Prostate gland (tissue), 2 donors: ENCODE results near the gene EHD3. TPM values are rescaled to one million over a fixed set of nuclear protein-coding genes. Genes with fewer than 3 reads are reported as not detected.
A peak's percentile ranks its signal among the peaks of the same experiment; 100 is the strongest.

Experiments used
- DNase-seq: peaks from one replicate; pipeline ENCODE4 v3.0.0-alpha.2; 2019; ENCODE audit warnings: low spot score
- H3K27ac ChIP-seq, 2 donors: fragments of 200-600 bp; sonication (generic); 2 replicates each; pipeline ENCODE4 v1.5.1; 2017 to 2019
- H3K27me3 ChIP-seq: fragments of 200-600 bp; sonication (generic); replicated peaks from 2 replicates; pipeline ENCODE4 v1.5.1; 2019; ENCODE audit not compliant: insufficient read depth
- H3K36me3 ChIP-seq, 2 donors: fragments of 200-600 bp; sonication (generic); 1 replicate in 1 of 2; 2 replicates in 1 of 2; pipeline versions ENCODE4 v1.5.1 to v1.8.1; 2017 to 2019
- H3K4me1 ChIP-seq: fragments of 200-600 bp; sonication (generic); replicated peaks from 2 replicates; pipeline ENCODE4 v1.5.1; 2019
- H3K4me3 ChIP-seq, 2 donors: fragments of 200-600 bp; sonication (generic); 2 replicates each; pipeline ENCODE4 v1.5.1; 2017 to 2019
- H3K9me3 ChIP-seq: fragments of 200-600 bp; sonication (generic); 2 replicates; pipeline ENCODE4 v1.5.1; 2017
- POLR2A ChIP-seq: fragments of 450-650 bp; IDR thresholded peaks from one replicate; pipeline ENCODE4 v1.6.1; 2016; ENCODE audit warnings: antibody characterized with exemption, mild to moderate bottlenecking
- POLR2AphosphoS5 ChIP-seq: sonication (generic); formaldehyde crosslinking; IDR thresholded peaks from one replicate; pipeline ENCODE4 v1.6.1; 2017; ENCODE audit warnings: antibody characterized with exemption
- WGBS: methylation state at CpG from one replicate; pipeline ENCODE4 v1.1.5; 2018; 5-methylcytosine and 5-hydroxymethylcytosine counted together
- intact Hi-C: fragments of 100-400 bp; cut with DNase I; formaldehyde crosslinking; loops from one replicate; pipeline ENCODE4 v1.14.2; 2022
- total RNA-seq, 2 donors: library from RNA; depleted of rRNA; stranded (reverse); fragments of >200 nt; gene quantifications; one replicate each; pipeline ENCODE4 v1.1.0, GENCODE V29; 2016
- TF ChIP-seq, protein P1 (sequence below), 4 experiments: fragments of 200-600 bp in 2 of 4; fragments of 450-650 bp in 2 of 4; sonication (generic) in 2 of 4; IDR thresholded peaks; 1 replicate in 3 of 4; 2 replicates in 1 of 4; pipeline ENCODE4 v1.5.1; 2016 to 2019; ENCODE audit warnings: antibody characterized with exemption in 4 of 4, mild to moderate bottlenecking in 2 of 4, moderate library complexity in 2 of 4

EHD3 gene
- total RNA-seq, 2 donors from 2014 or later, result 7.2 to 7.9 TPM

DNA sequence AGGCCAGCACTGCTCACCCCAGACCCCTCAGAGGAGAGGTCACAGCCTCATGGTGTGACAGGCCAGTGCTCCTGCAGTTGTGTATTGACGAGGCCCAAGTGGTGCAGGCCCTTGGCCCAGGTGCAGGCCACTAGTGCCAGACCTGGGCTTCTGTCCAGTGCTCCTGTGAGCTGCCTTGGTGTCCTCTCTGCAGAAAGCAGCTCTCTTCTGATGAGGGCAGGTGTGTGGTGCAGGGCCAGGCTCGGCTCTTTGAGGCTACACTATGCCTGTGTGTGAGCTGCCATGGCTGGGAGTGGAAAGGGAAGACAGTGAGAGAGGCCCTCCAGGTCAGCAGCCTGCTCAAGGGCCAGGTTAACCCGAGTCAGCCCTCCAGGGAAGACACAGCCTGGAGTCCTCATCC lies 17.1 kb downstream of the EHD3 start:
- Histone ChIP-seq H3K9me3 (no peaks in the 10 kb centered on the region), H3K4me3 (no peak overlapping the region), H3K4me1 (no peaks in the 10 kb centered on the region), H3K27ac (no peak overlapping the region), H3K36me3 (no peaks in the 10 kb centered on the region), H3K27me3 (no peaks in the 10 kb centered on the region)
- TF ChIP-seq, protein P1, sequence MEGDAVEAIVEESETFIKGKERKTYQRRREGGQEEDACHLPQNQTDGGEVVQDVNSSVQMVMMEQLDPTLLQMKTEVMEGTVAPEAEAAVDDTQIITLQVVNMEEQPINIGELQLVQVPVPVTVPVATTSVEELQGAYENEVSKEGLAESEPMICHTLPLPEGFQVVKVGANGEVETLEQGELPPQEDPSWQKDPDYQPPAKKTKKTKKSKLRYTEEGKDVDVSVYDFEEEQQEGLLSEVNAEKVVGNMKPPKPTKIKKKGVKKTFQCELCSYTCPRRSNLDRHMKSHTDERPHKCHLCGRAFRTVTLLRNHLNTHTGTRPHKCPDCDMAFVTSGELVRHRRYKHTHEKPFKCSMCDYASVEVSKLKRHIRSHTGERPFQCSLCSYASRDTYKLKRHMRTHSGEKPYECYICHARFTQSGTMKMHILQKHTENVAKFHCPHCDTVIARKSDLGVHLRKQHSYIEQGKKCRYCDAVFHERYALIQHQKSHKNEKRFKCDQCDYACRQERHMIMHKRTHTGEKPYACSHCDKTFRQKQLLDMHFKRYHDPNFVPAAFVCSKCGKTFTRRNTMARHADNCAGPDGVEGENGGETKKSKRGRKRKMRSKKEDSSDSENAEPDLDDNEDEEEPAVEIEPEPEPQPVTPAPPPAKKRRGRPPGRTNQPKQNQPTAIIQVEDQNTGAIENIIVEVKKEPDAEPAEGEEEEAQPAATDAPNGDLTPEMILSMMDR (IDR thresholded peaks at IDR 0.05), result no peak
- TF ChIP-seq POLR2A (no peak), POLR2AphosphoS5 (no peak)
- WGBS, result 68% methylated on average over 3 of the region's 3 CpGs
- DNase-seq, result no peak
- intact Hi-C loops, result no loop called here

DNA sequence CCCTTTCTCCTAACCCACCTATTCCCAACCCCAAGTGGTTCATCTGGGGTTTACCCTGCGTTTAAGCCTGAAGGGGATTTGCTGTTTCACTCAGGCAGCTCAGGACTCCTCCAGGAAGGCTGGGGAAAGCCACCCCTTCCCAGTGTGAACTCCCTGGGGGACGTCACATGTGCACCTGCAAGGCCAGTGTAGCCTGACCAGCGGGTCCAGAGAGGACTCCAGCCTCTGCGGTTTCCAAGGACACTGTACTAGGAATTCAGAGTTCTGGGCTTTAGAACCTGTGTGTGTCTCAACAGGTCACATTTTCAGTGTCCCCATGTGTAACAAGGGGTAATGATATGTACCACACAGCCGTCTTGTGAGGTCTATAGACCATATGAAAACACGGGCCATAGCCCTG lies 17.9 kb downstream of the EHD3 start:
- TF ChIP-seq, protein P1 (IDR thresholded peaks at IDR 0.05), result no peak
- no peak for TF ChIP-seq POLR2A
- no peak for TF ChIP-seq POLR2AphosphoS5
- Histone ChIP-seq H3K4me3 (no peak overlapping the region), H3K9me3 (no peaks in the 10 kb centered on the region), H3K27me3 (no peaks in the 10 kb centered on the region), H3K4me1 (no peaks in the 10 kb centered on the region), H3K36me3 (no peaks in the 10 kb centered on the region), H3K27ac (no peak overlapping the region)
- intact Hi-C loops, result no loop called here
- WGBS, result 95% methylated on average over 6 of the region's 6 CpGs
- DNase-seq, result no peak

DNA sequence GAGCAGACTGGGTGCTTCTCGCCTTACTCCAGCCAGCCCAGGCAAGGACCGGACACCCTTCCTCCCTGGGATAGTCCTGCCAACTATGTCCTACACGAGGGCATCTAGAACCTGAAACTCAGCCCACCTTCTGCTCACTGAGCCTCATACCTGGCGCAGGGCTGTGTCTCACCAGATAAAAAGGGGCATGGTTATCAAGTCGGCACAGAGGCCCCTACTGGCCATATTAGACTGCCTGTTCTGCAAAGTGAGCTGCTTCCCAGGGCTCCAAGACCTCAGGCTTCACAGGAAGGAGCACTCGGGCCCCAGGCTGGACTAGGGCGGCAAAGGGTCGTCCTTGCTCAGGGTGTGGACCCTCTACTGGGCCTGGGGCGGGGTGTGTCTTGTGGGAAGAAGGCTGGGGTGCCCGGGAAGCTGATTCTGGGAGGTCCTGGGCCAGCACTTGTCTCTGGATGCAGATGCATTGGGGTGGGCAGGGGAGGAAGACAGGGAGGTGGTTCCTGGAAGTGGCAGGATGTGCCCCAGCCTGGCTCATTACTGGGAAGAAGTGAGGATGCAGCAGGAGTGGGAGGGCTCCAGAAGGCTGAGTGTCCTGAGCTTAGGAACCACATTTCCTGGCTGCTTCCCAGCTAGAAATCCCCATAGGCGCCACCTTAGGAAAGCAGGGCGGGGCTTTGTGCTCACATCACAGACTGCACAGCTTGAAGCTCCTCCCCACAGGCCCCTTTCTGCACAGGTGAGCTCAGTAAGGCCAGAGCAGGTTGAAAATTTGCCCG lies 19.6 kb downstream of the EHD3 start:
- intact Hi-C loops, result no loop called here
- H3K27ac ChIP-seq, result no peak overlapping the region
- no peaks in the 10 kb centered on the region for H3K9me3 ChIP-seq
- peak; percentile 33 for DNase-seq
- 68% methylated on average over 13 of the region's 13 CpGs for WGBS
- H3K4me1 ChIP-seq, result no peaks in the 10 kb centered on the region
- no peaks in the 10 kb centered on the region for H3K36me3 ChIP-seq
- TF ChIP-seq, protein P1 (IDR thresholded peaks at IDR 0.05), result no peak
- TF ChIP-seq POLR2A (no peak), POLR2AphosphoS5 (no peak)
- no peak overlapping the region for H3K4me3 ChIP-seq
- H3K27me3 ChIP-seq, result no peaks in the 10 kb centered on the region

DNA sequence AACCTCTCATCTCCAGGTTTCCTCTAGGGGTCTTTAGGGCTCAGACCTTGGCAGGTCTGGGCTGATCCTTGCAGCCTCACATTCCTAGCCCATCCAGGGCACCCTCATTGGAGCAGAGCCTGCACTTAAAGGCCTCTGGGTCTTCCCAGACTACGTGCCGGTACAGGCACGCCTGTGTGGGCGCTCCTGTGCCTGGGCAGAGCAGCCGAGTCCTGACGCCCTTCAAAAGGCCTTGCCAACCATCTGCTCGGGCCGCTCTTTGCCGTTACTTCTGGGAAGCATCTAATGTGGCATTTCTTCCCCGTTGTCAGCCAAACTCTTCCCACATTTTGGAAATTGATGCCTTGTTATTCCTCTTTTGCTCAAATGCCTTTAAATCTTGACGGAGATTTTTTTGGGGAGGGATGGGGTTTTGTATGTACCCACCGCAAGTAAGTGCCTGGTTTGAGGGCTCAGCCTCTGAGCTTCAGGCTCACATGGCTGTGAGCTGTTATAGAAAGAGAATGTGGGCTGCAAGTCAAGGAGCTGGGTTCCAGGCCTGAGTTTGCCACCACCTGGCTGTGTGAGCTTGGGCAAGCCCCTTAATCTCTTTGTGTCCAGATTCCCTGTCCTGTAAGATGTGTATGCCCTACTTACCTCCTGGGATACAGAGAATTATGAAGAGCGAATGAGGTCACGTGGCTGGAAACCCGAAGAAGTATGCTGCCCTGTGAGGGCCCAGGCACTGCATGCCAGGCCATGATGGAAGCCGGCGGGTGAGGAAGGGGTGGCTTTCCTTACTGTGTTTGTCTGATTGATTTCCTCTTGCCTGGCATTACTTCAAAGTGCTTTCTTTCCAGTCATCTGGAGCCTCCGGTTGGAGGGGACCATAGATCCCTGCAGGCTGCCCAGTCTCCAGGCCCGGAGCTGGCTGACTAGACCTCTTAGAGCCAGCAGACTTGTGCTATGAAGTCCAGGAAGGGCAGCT lies 20.6 kb downstream of the EHD3 start:
- no peak overlapping the region for H3K27ac ChIP-seq
- DNase-seq, result no peak
- no peaks in the 10 kb centered on the region for H3K27me3 ChIP-seq
- H3K4me1 ChIP-seq, result no peaks in the 10 kb centered on the region
- 51% methylated on average over 19 of the region's 19 CpGs for WGBS
- intact Hi-C loops, result no loop called here
- no peak overlapping the region for H3K4me3 ChIP-seq
- TF ChIP-seq, protein P1 (IDR thresholded peaks at IDR 0.05), result no peak
- TF ChIP-seq POLR2AphosphoS5 (no peak), POLR2A (no peak)
- no peaks in the 10 kb centered on the region for H3K36me3 ChIP-seq
- H3K9me3 ChIP-seq, result no peaks in the 10 kb centered on the region
